K562 (cell line): Measurements from ENCODE around the gene VAPB. TPM values are rescaled to one million over a fixed set of nuclear protein-coding genes. Genes with fewer than 3 reads are reported as not detected.

Source experiments
- ATAC-seq: fragments of 200-7000 bp; cut with Tn5 transposase; 3 replicates; pipeline ENCODE4 v1.9.1; 2020; ENCODE audit warnings: moderate library complexity
- BruUV-seq: library from RNA; stranded (reverse); fragments of 400-500 nt; replicated peaks from 2 replicates; lab custom pipeline; 2021; lab: Mats Ljungman, UMichigan
- CTCF ChIA-PET: fragments of 300-600 bp; formaldehyde crosslinking; extraction: SDS; loops from one replicate; lab custom pipeline; 2021; ENCODE audit warnings: low intra/inter-chr PET ratio; lab: Yijun Ruan, JAX
- POLR2A ChIA-PET: fragments of 300-600, 350-650 bp; sonication (Branson Sonifier 250); formaldehyde crosslinking; extraction: SDS; loops from one replicate; lab custom pipeline; 2021; ENCODE audit warnings: antibody characterized with exemption, inconsistent platforms; lab: Yijun Ruan, JAX
- DNase-seq, 4 experiments: peaks; one replicate each; pipeline versions ENCODE4 v3.0.0 to v3.0.0-alpha.2; 2011 to 2018; ENCODE audit warnings: low spot score in 3 of 4, mixed read lengths in 3 of 4; ENCODE audit errors: extremely low read depth in 1 of 4
- FAIRE-seq: peaks from 2 replicates; lab custom pipeline; 2011; peaks lifted over from hg19 to GRCh38; lab: Jason Lieb, UNC
- H2AFZ ChIP-seq: 2 replicates; pipeline ENCODE4 v1.6.0; 2011; ENCODE audit warnings: low read depth, low read length, control low read depth, inconsistent platforms
- H3K27ac ChIP-seq: fragments of 200-600 bp; 3 replicates; pipeline ENCODE4 v1.8.0; 2011; ENCODE audit warnings: low read depth, mild to moderate bottlenecking, control low read depth, inconsistent platforms, low read length, moderate library complexity, mixed read lengths; ENCODE audit errors: extremely low read depth
- H3K27me3 ChIP-seq, 2 experiments: fragments of 300-600 bp in 1 of 2; 2 replicates in 1 of 2; 3 replicates in 1 of 2; pipeline versions ENCODE4 v1.6.0 to v1.8.0; 2011; ENCODE audit warnings: inconsistent platforms in 2 of 2, low read length in 2 of 2, mild to moderate bottlenecking in 1 of 2, mixed read lengths in 1 of 2, moderate library complexity in 1 of 2; ENCODE audit not compliant: control insufficient read depth in 2 of 2, insufficient read depth in 2 of 2
- H3K36me3 ChIP-seq: fragments of 300-600 bp; 3 replicates; pipeline ENCODE4 v1.8.0; 2011; ENCODE audit warnings: mild to moderate bottlenecking, low read length, inconsistent platforms; ENCODE audit not compliant: control insufficient read depth, insufficient read depth
- H3K4me1 ChIP-seq, 2 experiments: fragments of 200-600 bp in 1 of 2; replicated peaks in 1 of 2; 2 replicates in 1 of 2; 3 replicates in 1 of 2; pipeline versions ENCODE4 v1.5.1 to v1.8.0; 2011; ENCODE audit warnings: inconsistent platforms in 2 of 2, low read length in 2 of 2, mild to moderate bottlenecking in 1 of 2, mixed read lengths in 1 of 2, moderate library complexity in 1 of 2; ENCODE audit not compliant: control insufficient read depth in 2 of 2, insufficient read depth in 2 of 2
- H3K4me2 ChIP-seq: 2 replicates; pipeline ENCODE4 v1.6.1; 2011; ENCODE audit warnings: low read length, control low read depth, inconsistent platforms, mixed read lengths; ENCODE audit not compliant: insufficient read depth
- H3K4me3 ChIP-seq: fragments of 200-600 bp; sonication (generic), shearing (Covaris generic); 2 replicates; pipeline ENCODE4 v1.5.1; 2016; ENCODE audit warnings: control low read depth, inconsistent platforms
- H3K79me2 ChIP-seq: fragments of 200-600 bp; 3 replicates; pipeline ENCODE4 v1.8.0; 2011; ENCODE audit warnings: low read length, inconsistent platforms; ENCODE audit not compliant: control insufficient read depth, insufficient read depth
- H3K9ac ChIP-seq, 2 experiments: 2 replicates each; pipeline versions ENCODE4 v1.6.0 to v1.6.1; 2011; ENCODE audit warnings: low read depth in 2 of 2, low read length in 2 of 2, control low read depth in 1 of 2, inconsistent platforms in 1 of 2, mild to moderate bottlenecking in 1 of 2, mixed read lengths in 1 of 2; ENCODE audit not compliant: insufficient read depth in 1 of 2
- H3K9me1 ChIP-seq: one replicate; pipeline ENCODE4 v1.6.0; 2011; ENCODE audit warnings: inconsistent platforms, mild to moderate bottlenecking, low read length, moderate library complexity; ENCODE audit not compliant: control insufficient read depth, insufficient read depth
- H3K9me3 ChIP-seq: replicated peaks from 2 replicates; pipeline ENCODE4 v1.5.1; 2011; ENCODE audit warnings: low read depth, low read length, inconsistent platforms; ENCODE audit not compliant: control insufficient read depth, insufficient read depth
- H4K20me1 ChIP-seq: replicated peaks from 2 replicates; pipeline ENCODE4 v1.6.1; 2011; ENCODE audit warnings: low read length, inconsistent platforms, mixed read lengths; ENCODE audit not compliant: control insufficient read depth, insufficient read depth
- ETS2 ChIP-seq: IDR thresholded peaks from 2 replicates; pipeline ENCODE4 v1.6.1; 2016; ENCODE audit warnings: borderline replicate concordance, missing genetic modification characterization, mild to moderate bottlenecking, moderate library complexity, missing compliant biosample characterization; ENCODE audit not compliant: poor library complexity, severe bottlenecking
- FOXJ3 ChIP-seq: sonication (generic); formaldehyde crosslinking; IDR thresholded peaks from 2 replicates; pipeline ENCODE4 v1.4.0; 2020; ENCODE audit warnings: mild to moderate bottlenecking, missing genetic modification reagents
- MCM2 ChIP-seq: fragments of 450-650 bp; IDR thresholded peaks from 2 replicates; pipeline ENCODE4 v1.6.1; 2017; ENCODE audit warnings: low read depth, mild to moderate bottlenecking
- NFYB ChIP-seq: IDR thresholded peaks from 2 replicates; pipeline ENCODE4 v1.6.1; 2011; ENCODE audit warnings: mild to moderate bottlenecking, moderate library complexity; ENCODE audit not compliant: insufficient read length; ENCODE audit errors: extremely low read depth
- RBM25 ChIP-seq: fragments of 200-400 bp; formaldehyde crosslinking; IDR thresholded peaks from 2 replicates; pipeline ENCODE4 v1.6.1; 2018; ENCODE audit warnings: low read length, low read depth, moderate library complexity; ENCODE audit not compliant: severe bottlenecking
- SAFB2 ChIP-seq: fragments of 200-400 bp; formaldehyde crosslinking; IDR thresholded peaks from 2 replicates; pipeline ENCODE4 v1.6.1; 2018; ENCODE audit warnings: borderline replicate concordance, low read length, low read depth, moderate library complexity; ENCODE audit not compliant: severe bottlenecking
- TFAM ChIP-seq: fragments of 250-450 bp; sonication (Bioruptor Pico); conservative IDR thresholded peaks from 2 replicates; pipeline ENCODE4 v1.5.0; 2021; ENCODE audit warnings: mild to moderate bottlenecking, moderate library complexity
- TOE1 ChIP-seq, 2 experiments: fragments of 450-650 bp in 1 of 2; sonication (generic) in 1 of 2; formaldehyde crosslinking in 1 of 2; IDR thresholded peaks; 2 replicates each; pipeline versions ENCODE4 v1.7.1 to v1.8.0; 2016 to 2022; ENCODE audit warnings: borderline replicate concordance in 2 of 2, mild to moderate bottlenecking in 2 of 2, antibody characterized with exemption in 1 of 2, inconsistent platforms in 1 of 2, low read depth in 1 of 2, missing genetic modification reagents in 1 of 2, moderate library complexity in 1 of 2
- XRCC3 ChIP-seq: fragments of 450-650 bp; IDR thresholded peaks from 2 replicates; pipeline ENCODE4 v1.6.1; 2017; ENCODE audit warnings: mild to moderate bottlenecking, moderate library complexity
- YY1 ChIP-seq, 3 experiments: IDR thresholded peaks; 2 replicates each; pipeline ENCODE4 v1.6.1; 2011; ENCODE audit warnings: low read length in 2 of 3, mild to moderate bottlenecking in 2 of 3, moderate library complexity in 2 of 3, borderline replicate concordance in 1 of 3, control low read depth in 1 of 3, low read depth in 1 of 3; ENCODE audit not compliant: insufficient read depth in 3 of 3, insufficient replicate concordance in 2 of 3, control insufficient read depth in 1 of 3, insufficient read length in 1 of 3; ENCODE audit errors: extremely low read depth in 1 of 3
- ZBTB9 ChIP-seq: fragments of 450-650 bp; formaldehyde crosslinking; IDR thresholded peaks from 2 replicates; pipeline ENCODE4 v1.4.0; 2020; ENCODE audit warnings: mild to moderate bottlenecking, moderate library complexity
- ZFP91 ChIP-seq: sonication (generic); formaldehyde crosslinking; IDR thresholded peaks from 2 replicates; pipeline ENCODE4 v1.8.0; 2022; ENCODE audit warnings: mild to moderate bottlenecking, missing genetic modification reagents
- ZNF695 ChIP-seq: fragments of 450-650 bp; formaldehyde crosslinking; IDR thresholded peaks from 2 replicates; pipeline ENCODE4 v1.4.0; 2020; ENCODE audit warnings: mild to moderate bottlenecking, moderate library complexity
- WGBS: fragments of 100-300 bp; shearing (Covaris generic); methylation state at CpG from one replicate; pipeline ENCODE4 v1.1.6; 2016; ENCODE audit warnings: low coverage, mixed read lengths; ENCODE audit not compliant: insufficient coverage; ENCODE audit errors: missing lambda C conversion rate; 5-methylcytosine and 5-hydroxymethylcytosine counted together
- in situ Hi-C: fragments of 300-500 bp; cut with MboI; formaldehyde crosslinking; loops from 4 replicates; pipeline ENCODE4 v1.15.0; 2018; ENCODE audit warnings: inconsistent platforms, mixed read lengths
- intact Hi-C: fragments of 100-400 bp; cut with micrococcal nuclease; formaldehyde crosslinking; loops from 2 replicates; pipeline ENCODE4 v1.14.2; 2022
- polyA plus RNA-seq, 8 experiments: library from polyadenylated mRNA; depleted of rRNA in 4 of 8; stranded (reverse) in 5 of 8; unstranded in 3 of 8; fragments of >200 nt; fragmentation: Nextera tagmentation in 2 of 8; fragmentation: Illumina TruSeq in 1 of 8; extraction: Ambion mirVana in 2 of 8; extraction: Trizol in 1 of 8; gene quantifications; 2 replicates each; pipeline versions ENCODE4 v1.2.1 to v1.2.3, GENCODE V29; 2011 to 2014; ENCODE audit warnings: inconsistent platforms in 1 of 8, missing spikeins in 1 of 8
- total RNA-seq, 7 experiments: library from RNA; depleted of rRNA in 6 of 7; stranded (reverse); fragments of >200 nt in 6 of 7; fragmentation: Illumina TruSeq in 2 of 7; extraction: Trizol in 2 of 7; gene quantifications; 2 replicates each; pipeline versions ENCODE4 v1.2.1 to v1.2.3, GENCODE V29; 2011 to 2021; ENCODE audit warnings: low replicate concordance in 1 of 7

VAPB gene
- total and polyA plus RNA-seq, 9 of the 15 experiments (the other 6 are each of a cell fraction or from before 2014, with no cell fraction given) = 3.4 to 51.0 (median 27.9) TPM

DNA sequence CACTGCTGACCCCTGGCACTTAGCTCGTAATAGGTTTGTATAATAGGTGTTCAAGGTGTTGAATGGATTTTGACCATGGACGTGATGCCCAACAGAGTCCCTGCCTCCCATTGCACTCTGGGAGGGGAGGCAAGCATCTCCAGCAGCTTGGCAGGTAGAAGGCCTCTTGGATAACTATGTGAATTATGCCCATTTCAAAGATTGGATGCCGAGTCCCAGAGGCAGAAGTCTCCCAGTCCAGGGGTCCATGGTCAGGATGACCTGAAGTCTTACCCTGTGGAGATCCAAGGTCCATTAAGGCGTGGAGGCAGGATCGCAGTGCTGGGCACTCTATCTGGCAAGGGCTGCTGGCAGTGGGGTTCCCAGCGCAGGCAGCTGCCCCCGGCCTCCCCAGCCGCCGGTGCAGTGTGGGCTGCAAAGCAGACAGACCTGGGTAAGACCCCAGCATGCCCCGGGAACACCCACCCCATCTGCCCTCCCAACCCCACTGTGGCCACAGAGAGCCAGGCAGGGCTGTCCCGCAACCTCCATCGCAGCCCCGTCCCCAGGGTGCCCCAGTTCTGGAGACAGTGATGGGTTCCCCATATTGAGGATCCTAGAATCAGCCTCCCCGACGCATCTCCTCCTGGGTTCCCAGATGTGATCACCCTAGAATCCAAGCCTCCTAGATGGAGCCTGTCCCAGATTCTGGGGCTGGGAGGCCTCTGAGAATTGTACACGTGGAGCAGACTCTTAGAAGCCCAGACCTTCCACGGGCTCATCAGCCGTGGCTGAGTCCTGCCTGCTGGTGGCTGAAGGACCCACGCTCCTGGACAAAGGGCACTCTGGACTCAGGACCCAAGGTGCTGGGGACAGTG, 81.5 kb downstream of the VAPB start:
- ChIA-PET POLR2A (no interaction called here), CTCF (no interaction called here)
- H3K79me2 ChIP-seq = no peaks in the 10 kb centered on the region
- H3K4me1 ChIP-seq = peaks cover 0 to 21% of the 10 kb centered on the region in 2 experiments; a peak in 2 of 5 replicates
- H3K4me2 ChIP-seq = no peak overlapping the region
- intact Hi-C loops = no loop called here
- no peaks in the 10 kb centered on the region for H4K20me1 ChIP-seq
- no peak; the same call in 2 of the 3 replicates for ATAC-seq
- H3K9me1 ChIP-seq = peaks cover 3% of the 10 kb centered on the region
- no TSS peak for BruUV-seq
- FAIRE-seq = no peak
- no peaks in the 10 kb centered on the region for H3K9me3 ChIP-seq
- H2AFZ ChIP-seq = no peak overlapping the region
- no peaks in the 10 kb centered on the region for H3K36me3 ChIP-seq
- no peak overlapping the region for H3K4me3 ChIP-seq
- TF ChIP-seq ZNF695 (no peak), SAFB2 (no peak), NFYB (no peak), ETS2 (tag) (no peak), XRCC3 (no peak), FOXJ3 (CRISPR knock-in tag) (no peak), MCM2 (no peak), ZBTB9 (CRISPR knock-in tag) (no peak), YY1 (IDR thresholded peaks at IDR 0.05; ENCODE audit: borderline replicate concordance in 1 of 3, control insufficient read depth in 1 of 3, extremely low read depth in 1 of 3, insufficient read depth in 3 of 3, insufficient read length in 1 of 3, insufficient replicate concordance in 2 of 3, low read depth in 1 of 3, low read length in 2 of 3) (no peak), TOE1 (IDR thresholded peaks at IDR 0.05; ENCODE audit: borderline replicate concordance) (no peak), TOE1 (CRISPR knock-in tag; IDR thresholded peaks at IDR 0.05; ENCODE audit: borderline replicate concordance, low read depth) (no peak), TFAM (CRISPR knock-in tag) (no peak), RBM25 (no peak), ZFP91 (CRISPR knock-in tag) (no peak)
- peaks cover 14 to 57% of the 10 kb centered on the region in 2 experiments; a peak in 4 of 5 replicates for H3K27me3 ChIP-seq
- no peak overlapping the region; a peak in 1 of 4 replicates for H3K9ac ChIP-seq
- in situ Hi-C loops = loop anchor here (10.0 kb wide), 1 partner anchor 354 kb away; no protein-coding TSS in a partner anchor
- H3K27ac ChIP-seq = no peak overlapping the region
- WGBS = 8% methylated on average over 14 of the region's 19 CpGs
- DNase-seq = no peak
